ENCODE results near the gene IFT80. TPM values are rescaled to one million over a fixed set of nuclear protein-coding genes. Genes with fewer than 3 reads are reported as not detected.
"Not testable (repeated sequence)": the region's sequence is repeated elsewhere in the genome, so short reads cannot be mapped to it uniquely, and the experiment has no call there.

Gene IFT80
- total RNA-seq, 3 donors from 2014 or later, result 13.2 to 18.3 (median 16.2) TPM

DNA sequence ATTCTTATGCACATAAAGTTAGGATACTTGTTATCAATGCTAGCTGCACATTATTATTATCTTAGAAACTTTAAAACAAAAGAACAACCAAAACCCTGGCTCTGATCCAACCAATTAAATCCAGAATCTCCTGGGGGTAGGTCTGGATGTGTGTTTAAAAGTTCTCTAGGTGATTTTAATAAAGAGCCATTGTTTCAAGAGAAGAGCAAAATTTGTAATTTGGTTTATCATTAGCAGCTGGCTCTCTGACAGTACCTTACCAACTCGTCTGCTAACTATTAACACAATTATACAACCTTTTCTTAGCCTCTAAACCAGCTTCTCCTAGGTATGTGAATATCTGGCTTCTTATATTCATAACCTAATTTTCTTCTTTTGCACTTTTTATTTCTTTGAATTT is 68.9 kb downstream of the IFT80 start:
- Histone ChIP-seq H3K9me3 (no peaks in the 10 kb centered on the region), H3K36me3 (ENCODE audit: low read depth) (no peaks in the 10 kb centered on the region), H3K4me3 (no peak overlapping the region), H3K4me1 (ENCODE audit: low read depth) (no peaks in the 10 kb centered on the region)
- intact Hi-C loops (cut with DNase I, micrococcal nuclease), result no loop called here
- ATAC-seq, result no peak
- TF ChIP-seq, protein P1, sequence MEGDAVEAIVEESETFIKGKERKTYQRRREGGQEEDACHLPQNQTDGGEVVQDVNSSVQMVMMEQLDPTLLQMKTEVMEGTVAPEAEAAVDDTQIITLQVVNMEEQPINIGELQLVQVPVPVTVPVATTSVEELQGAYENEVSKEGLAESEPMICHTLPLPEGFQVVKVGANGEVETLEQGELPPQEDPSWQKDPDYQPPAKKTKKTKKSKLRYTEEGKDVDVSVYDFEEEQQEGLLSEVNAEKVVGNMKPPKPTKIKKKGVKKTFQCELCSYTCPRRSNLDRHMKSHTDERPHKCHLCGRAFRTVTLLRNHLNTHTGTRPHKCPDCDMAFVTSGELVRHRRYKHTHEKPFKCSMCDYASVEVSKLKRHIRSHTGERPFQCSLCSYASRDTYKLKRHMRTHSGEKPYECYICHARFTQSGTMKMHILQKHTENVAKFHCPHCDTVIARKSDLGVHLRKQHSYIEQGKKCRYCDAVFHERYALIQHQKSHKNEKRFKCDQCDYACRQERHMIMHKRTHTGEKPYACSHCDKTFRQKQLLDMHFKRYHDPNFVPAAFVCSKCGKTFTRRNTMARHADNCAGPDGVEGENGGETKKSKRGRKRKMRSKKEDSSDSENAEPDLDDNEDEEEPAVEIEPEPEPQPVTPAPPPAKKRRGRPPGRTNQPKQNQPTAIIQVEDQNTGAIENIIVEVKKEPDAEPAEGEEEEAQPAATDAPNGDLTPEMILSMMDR (IDR thresholded peaks at IDR 0.05), result no peak
- DNase-seq, result no peak

DNA sequence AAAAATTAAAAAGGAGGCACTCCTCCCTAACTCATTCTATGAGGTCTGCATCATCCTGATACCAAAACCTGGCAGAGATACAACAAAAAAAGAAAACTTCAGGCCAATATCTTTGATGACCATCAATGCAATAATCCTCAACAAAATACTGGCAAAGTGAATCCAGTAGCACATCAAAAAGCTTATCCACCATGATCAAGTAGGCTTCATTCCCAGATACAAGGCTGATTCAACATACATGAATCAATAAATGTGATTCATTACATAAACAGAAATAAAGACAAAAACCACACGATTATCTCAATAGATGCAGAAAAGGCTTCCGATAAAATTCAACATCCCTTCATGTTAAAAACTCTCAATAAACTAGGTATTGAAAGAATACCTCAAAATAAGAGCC is 72.7 kb downstream of the IFT80 start:
- intact Hi-C loops (cut with DNase I, micrococcal nuclease); H3K4me1 ChIP-seq (ENCODE audit: low read depth); H3K36me3 ChIP-seq (ENCODE audit: low read depth); H3K4me3 ChIP-seq; DNase-seq; ATAC-seq; H3K9me3 ChIP-seq: not testable (repeated sequence)

DNA sequence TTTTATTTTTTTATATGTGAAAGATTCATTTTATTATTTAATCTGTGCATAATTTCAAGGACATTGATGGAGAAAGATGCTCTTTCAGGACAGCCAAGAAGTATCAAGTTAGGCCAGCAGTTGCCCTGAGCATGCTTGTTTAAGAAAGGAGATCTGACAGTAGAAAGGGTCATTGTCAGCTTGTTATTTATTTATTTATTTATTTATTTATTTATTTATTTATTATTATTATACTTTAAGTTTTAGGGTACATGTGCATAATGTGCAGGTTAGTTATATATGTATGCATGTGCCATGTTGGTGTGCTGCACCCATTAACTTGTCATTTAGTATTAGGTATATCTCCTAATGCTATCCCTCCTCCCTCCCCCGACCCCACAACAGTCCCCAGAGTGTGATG is 77.2 kb downstream of the IFT80 start:
- ATAC-seq; H3K36me3 ChIP-seq (ENCODE audit: low read depth); H3K4me1 ChIP-seq (ENCODE audit: low read depth); intact Hi-C loops (cut with DNase I, micrococcal nuclease); DNase-seq; H3K9me3 ChIP-seq; H3K4me3 ChIP-seq: not testable (repeated sequence)

- ATAC-seq (no peak), DNase-seq (no peak)
- no peaks in the 10 kb centered on the region for H3K36me3 ChIP-seq (ENCODE audit: low read depth)
- H3K4me1 ChIP-seq (ENCODE audit: low read depth), result no peaks in the 10 kb centered on the region
- H3K9me3 ChIP-seq, result no peaks in the 10 kb centered on the region
- TF ChIP-seq, protein P1 (IDR thresholded peaks at IDR 0.05), result no peak
- no peak overlapping the region for H3K4me3 ChIP-seq
- intact Hi-C loops (cut with DNase I, micrococcal nuclease), result no loop called here
Measured at GRCh38 chr3:160319322-160319721, 79.7 kb downstream of the IFT80 start.

GRCh38 chr3:160314995-160315394 is 84.0 kb downstream of the IFT80 start:
- no peaks in the 10 kb centered on the region for H3K4me1 ChIP-seq (ENCODE audit: low read depth)
- TF ChIP-seq, protein P1 (IDR thresholded peaks at IDR 0.05), result no peak
- H3K4me3 ChIP-seq, result no peak overlapping the region
- no peaks in the 10 kb centered on the region for H3K9me3 ChIP-seq
- DNase-seq (no peak), ATAC-seq (no peak)
- intact Hi-C loops (cut with DNase I, micrococcal nuclease), result no loop called here
- no peaks in the 10 kb centered on the region for H3K36me3 ChIP-seq (ENCODE audit: low read depth)

- ATAC-seq, result no peak
- intact Hi-C loops (cut with DNase I, micrococcal nuclease), result no loop called here
Measured at GRCh38 chr3:160312014-160312624, 86.9 kb downstream of the IFT80 start.

More at GRCh38 chr3:160312014-160312624, 86.9 kb downstream of the IFT80 start:
- TF ChIP-seq, protein P1 (IDR thresholded peaks at IDR 0.05), result no peak
- no peaks in the 10 kb centered on the region for H3K9me3 ChIP-seq
- H3K36me3 ChIP-seq (ENCODE audit: low read depth), result no peaks in the 10 kb centered on the region
- DNase-seq, result no peak
- no peak overlapping the region for H3K4me3 ChIP-seq
- H3K4me1 ChIP-seq (ENCODE audit: low read depth), result no peaks in the 10 kb centered on the region

Data from mucosa of descending colon (tissue), 3 donors.